HG03469 (cell line): Measurements from ENCODE around the gene MT2A.
A peak's percentile ranks its signal among the peaks of the same experiment; 100 is the strongest.

ENCODE experiments used
- ATAC-seq: cut with Tn5 transposase; IDR thresholded peaks from one replicate; pipeline ENCODE4 v1.9.1; 2021; ENCODE audit warnings: mild to moderate bottlenecking, moderate library complexity, moderate number of reproducible peaks; ENCODE audit not compliant: unreplicated experiment

The MT2A gene

GRCh38 chr16:56594292-56594619 is 14.1 kb upstream of the MT2A start:
- no peak for ATAC-seq

- ATAC-seq = no peak
Observed at GRCh38 chr16:56600398-56600999, 7.9 kb upstream of the MT2A start.

GRCh38 chr16:56601325-56601724 is 7.1 kb upstream of the MT2A start:
- no peak for ATAC-seq

DNA sequence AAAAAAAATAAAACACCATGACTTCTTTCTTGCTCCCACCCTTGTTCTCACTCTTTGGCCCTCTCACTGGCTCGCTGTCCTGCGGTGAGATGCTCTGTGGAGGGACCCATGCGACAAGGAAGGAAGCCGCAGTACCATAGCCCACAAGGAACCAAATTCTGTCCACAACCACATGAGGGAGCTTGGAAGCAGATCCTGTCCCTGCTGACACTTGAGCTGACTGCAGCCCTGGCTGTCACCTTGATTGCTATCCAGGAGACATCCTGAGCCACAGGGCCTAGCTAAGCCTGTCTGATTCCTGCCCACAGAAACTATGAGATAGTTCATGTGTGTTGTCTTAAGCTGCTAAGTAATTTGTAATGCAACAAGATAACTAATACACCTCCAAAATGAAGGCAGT is 4.8 kb upstream of the MT2A start:
- no peak for ATAC-seq

DNA sequence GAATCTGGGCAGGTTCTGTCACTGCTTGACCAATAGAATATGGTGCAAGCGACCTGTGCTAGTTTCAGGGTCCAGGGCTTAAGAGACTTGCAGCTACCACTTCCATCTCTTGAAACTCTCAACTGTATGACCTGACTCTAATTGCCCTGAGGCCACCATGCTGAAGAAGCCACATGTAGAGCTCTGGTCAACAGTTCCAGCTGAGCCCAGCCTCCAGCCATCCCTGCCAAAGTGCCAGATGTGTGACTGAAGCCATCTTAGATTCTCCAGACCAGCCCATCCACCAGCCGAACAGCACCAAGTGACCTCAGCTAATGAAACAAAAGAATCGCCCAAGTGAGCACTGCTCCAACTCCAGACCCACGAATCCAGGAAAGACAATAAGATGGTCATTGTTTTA is 3.4 kb upstream of the MT2A start:
- ATAC-seq = no peak

- ATAC-seq = no peak
Observed at GRCh38 chr16:56605475-56605874, 2.9 kb upstream of the MT2A start.

DNA sequence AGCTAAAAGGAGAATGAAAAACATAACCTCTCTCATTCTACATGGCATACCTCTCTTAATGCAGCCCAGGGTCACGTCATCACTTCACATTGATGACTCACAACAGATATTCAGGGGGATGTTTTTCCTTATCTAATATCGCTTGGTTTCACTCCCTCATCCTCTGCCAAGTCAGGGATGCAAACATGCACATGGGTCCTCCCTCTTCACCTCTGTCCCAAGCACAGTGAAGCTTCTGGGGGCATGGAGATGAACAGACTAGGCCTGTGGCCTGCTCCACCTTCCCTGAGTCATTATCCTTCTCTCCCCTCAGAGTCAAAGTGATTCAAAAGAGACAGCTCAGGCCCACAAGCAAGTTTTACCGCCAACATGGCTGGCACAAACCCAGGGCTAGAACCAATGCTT is 2.3 kb upstream of the MT2A start:
- no peak for ATAC-seq

DNA sequence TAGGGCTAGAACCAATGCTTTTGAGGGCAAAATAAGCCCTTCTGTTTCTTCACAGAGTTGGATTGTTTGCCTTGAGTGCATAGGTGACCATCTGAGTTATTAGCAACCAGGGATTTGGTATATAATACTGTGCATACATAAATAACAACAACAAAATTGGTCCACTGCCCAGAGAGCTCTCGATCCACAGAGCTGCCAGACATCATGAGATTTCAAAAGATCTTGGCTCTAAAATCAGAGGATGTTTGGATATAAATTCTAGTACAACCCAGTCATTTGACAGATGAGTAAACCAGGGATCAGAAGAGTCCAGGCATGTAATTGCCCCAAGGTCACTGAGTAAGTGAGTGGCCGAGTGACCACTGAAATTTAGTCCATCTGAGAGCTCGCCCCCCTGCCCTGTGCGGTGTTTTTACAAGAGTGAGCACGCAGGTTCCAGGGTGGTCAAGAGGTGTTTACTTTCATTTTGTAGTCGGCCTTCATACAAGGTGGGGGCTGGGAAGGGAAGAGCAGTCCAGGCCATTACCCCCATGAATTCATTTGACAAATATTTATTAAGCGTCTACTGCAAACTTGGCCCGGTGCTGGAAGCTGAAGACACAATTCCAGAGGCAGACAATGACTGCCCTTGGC is 1.8 kb upstream of the MT2A start:
- no peak for ATAC-seq

DNA sequence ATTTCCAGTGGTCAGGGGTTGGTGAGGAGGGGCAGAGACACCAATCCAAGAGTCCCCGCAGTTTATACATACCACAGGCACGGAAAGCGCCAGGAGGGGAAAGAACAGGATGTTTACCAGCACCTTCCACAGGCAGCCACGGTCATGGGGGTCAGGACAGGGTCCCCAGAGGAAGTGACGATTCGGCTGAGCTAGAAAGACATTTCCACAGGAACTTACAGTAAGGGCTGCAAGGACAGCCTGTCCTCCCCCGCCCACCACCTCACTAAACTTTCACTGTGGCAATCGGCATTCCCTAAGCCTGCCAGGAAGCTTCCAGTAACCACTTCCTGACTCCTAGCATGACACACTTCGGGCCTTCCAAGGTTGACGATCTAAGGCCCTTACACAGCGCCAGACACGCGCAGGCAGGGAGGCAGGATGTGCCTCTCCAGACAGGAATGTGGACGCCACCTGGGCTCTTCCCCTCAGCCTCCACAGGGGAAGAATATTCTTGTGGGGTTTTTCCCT is 1.2 kb upstream of the MT2A start:
- ATAC-seq = no peak

DNA sequence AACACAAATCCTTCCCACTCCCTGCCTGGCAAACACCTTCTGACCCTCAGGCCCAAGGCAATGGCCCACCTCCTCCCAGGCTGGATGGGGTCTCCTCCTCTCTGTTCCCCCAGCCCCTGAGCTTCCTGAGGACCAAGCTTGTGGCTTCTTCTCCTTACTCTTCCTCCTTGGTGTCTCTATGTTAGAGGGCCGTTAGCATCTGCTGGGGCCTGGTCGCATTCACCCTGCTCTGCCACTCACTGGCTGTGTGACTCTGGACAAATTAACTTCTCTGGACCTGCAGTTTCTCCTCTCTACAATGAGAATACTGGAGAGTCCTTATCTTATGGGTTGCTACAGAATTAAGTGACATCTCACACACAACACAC is 725 bp upstream of the MT2A start:
- no peak for ATAC-seq

DNA sequence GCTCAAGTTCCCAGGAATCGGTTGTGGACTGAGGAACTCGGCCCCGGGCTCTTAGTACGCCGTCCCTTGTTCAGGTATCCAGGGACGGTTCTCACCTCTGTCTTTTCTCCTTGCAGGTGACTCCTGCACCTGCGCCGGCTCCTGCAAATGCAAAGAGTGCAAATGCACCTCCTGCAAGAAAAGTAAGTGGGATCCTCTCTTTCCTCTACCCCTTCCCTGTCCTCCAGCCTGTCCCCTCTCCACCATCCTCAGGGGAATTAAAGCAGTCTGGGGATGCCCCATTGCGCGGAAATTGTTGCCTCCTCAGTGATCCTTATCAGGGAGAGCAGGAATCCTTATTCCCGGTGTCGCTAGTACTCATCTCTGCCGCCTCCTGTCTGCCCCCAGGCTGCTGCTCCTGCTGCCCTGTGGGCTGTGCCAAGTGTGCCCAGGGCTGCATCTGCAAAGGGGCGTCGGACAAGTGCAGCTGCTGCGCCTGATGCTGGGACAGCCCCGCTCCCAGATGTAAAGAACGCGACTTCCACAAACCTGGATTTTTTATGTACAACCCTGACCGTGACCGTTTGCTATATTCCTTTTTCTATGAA is 585 bp downstream of the MT2A start:
- ATAC-seq = no peak

GRCh38 chr16:56609463-56609921 is 1.1 kb downstream of the MT2A start:
- peak; percentile 39 for ATAC-seq

DNA sequence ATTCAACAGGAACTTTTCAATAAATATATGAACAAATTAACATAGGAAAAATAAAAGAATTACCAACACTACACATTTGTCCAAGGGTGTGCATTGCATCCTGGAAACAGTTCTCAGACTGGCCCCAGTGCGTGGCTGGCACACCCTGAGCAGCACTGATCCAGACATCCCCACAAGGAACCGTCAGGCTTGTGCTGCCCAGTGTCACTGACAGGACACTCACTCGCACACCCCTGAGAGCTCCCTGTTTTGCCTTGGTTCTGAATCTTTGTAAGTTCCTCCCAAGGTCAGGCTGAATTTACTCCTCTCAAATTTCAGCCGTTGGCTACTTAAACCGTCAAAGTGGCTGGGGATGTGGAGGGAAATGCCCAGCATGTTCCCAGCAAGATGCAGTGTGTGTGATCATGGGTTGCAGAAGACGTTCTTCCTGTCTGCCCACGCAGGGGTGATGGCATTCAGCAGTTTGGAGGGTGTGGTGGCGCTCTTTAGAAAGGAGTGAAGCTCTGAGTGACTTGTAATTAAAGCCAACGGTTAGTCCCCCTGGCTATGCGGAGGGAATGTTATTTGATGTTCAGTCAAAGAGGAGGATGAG is 1.7 kb downstream of the MT2A start:
- ATAC-seq = no peak

- no peak for ATAC-seq
Observed at GRCh38 chr16:56610609-56611111, 2.3 kb downstream of the MT2A start.

DNA sequence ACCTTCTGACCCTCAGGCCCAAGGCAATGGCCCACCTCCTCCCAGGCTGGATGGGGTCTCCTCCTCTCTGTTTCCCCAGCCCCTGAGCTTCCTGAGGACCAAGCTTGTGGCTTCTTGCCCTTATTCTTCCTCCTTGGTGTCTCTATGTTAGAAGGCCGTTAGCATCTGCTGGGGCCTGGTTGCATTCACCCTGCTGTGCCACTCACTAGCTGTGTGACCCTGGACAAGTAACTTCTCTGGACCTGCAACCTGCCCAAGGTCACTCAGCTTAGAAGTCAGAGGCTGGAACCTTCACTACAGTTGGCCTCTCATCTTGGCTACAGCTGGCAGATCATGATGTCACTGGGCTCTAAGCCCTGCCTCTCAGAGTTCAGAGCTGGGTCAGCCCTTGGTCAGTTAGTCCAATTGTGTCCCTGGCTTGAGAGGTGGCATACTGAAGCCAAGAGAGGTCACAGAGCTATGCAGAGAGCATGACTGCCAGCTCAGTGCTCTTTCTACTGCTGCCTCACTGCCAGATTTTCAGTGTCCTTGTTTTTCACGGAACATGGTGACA is 3.0 kb downstream of the MT2A start:
- no peak for ATAC-seq

DNA sequence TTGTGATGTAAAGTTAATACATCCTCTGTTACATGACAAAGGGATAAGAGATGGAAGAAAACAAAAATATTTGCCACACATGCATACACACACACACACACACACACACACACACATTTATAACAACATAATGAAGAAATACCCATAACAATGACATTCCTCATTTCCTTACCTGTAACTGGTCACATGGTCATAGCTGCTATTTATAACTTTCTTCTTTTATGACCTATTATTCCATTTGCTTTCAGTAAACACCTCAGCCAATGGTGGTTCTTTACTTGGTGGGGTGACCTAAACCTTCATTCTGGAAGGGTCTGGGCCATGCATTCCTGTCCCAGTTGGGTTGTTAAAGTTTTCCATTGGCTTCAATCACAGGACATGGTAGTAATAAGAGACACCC is 5.3 kb downstream of the MT2A start:
- no peak for ATAC-seq

- no peak for ATAC-seq
Observed at GRCh38 chr16:56614549-56614991, 6.2 kb downstream of the MT2A start.

DNA sequence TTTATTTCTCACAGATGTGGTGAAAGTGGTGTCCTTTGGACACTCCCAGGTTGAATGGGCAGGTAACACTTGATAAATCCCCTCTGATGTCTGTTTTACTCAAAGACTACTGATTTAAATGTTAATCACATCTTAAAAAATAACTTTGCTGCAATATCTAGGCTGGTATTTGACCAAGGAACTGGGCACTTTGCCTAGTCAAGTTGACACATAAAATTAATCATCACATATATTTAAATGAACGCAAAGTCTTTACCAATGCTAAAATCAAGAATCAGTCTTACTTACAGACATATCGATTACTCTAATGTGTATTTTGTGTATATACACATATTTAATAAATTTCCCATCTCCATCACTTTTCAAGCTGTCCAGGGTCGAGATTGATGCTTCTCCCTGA is 7.0 kb downstream of the MT2A start:
- ATAC-seq = no peak

DNA sequence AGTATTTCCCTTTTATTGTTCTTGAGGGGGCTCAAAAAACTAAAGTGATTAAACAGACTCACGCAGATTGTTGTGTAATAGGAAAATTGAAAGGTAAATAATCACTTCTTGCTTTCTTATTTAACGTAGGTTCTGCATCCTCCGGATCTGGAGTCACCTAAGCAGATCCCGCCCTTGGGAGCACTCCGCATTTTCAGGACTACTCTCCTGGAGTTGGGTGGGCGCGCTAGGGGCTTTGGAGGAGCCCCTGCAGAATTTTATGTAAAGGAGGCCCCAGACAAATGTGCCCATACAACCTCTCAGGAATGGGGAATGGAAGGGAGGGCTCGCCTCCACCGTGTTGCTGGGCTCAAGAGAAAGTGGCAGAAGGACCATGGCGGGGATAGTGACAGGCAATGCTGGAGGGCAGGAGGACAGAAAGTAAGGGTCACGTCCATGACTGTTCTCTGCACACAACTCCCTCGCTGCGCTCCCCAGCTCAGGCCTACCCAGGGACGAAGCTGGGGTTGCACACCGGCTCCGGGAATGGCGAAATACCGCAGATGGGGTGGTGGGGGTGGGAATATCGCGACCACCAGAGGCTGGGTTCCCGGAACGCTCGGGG is 8.3 kb downstream of the MT2A start:
- ATAC-seq = no peak

DNA sequence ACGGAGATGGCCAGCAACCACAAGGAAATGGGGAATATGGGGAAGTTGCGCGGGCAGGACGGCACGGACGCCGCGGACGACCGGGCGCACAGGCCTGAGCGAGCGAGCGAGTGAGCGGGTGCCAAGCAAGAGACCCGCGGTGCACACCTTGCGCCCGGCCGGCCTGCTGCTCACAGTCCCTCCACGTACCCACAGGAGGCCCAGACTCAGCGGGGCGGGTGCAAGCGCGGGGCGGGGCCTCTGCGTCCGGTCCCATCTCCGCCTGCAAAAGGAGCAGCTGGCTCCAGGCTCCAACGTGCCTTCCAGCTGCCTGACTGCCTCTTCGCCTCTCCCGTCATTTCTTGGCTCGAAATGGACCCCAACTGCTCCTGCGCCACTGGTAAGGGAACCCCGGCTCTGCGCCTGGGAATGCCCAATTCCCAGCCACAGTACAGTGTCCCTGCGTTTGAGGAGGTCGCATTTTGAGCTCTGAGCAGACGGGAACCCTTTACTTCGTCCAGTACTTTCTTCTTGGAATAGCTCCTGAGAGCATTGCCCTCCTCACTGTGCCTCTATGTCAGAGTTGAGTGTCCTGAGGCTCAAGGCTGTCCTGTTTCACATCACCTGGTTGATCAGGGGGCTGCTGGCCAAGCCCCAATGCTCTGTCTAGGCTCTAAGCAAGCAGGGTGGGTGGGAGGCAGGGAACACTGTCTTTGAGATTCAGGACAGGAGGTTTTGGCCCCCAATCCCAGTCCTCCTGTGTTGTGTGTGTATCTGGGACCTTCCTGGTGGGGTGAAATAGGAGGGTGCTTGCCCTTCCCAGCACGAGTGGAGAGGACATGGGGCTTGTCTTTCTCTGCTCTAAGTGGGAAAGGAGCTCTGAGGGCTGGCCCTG is 9.1 kb downstream of the MT2A start:
- no peak for ATAC-seq
